NCI-H2196 treated with DMSO at 0.1 percent for 48 hours (cell line): ENCODE results near the gene PARD3.
"Not testable (repeated sequence)": the region's sequence is repeated elsewhere in the genome, so short reads cannot be mapped to it uniquely, and the experiment has no call there.

Experiments
- DNase-seq: peaks from one replicate; lab custom pipeline; 2025; ENCODE audit not compliant: unreplicated experiment; lab: John Stamatoyannopoulos, UW

Gene PARD3

GRCh38 chr10:34094961-34095360 is 720.1 kb downstream of the PARD3 start:
- no peak for DNase-seq

- DNase-seq: no peak
Observed at GRCh38 chr10:34094146-34094696, 720.9 kb downstream of the PARD3 start.

- DNase-seq: no peak
Observed at GRCh38 chr10:34092891-34093290, 722.2 kb downstream of the PARD3 start.

DNA sequence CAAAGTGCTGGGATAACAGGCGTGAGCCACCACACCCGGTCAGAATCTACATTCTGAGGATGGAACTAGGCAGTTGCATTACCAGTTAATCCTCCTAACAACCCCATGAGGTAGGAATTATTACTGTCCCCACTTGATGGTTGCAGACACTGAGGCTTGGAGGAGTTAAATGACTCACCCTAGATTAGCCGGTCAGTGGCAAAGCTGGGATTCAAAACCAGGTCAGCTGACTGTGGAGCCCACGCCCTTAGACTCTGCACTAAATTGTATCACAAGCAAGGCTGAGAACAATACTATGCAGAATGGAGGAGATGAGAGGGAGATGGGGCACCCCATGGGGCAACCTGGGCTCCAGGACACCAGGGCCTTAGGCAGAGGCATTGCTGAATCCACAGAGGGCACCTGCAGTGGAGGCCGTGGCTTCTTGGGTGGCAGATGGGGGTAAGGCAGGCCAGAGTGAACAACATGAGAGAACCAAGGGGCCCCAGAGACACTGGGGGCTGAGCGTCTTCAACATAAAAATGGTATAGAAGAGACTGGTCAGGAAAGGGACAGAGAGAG is 723.4 kb downstream of the PARD3 start:
- no peak for DNase-seq

DNA sequence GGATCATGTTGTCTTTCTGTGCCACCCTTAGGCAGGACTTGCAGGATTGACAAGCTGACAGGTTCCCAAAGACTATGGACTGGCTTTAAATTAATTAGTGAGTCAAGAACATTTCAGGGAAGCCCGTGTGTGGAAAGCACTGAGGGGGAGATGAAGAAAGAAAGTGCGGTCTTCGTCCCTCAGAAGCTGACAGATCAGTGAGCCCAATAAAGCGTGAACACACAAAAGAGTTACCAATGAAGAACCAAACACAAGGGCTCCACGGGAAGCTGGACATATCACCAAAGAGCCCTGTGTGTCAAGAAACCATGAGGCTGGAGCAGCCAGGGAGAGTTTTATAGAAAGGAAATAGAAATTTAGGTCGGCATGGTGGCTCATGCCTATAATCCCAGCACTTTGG is 725.8 kb downstream of the PARD3 start:
- no peak for DNase-seq

GRCh38 chr10:34088208-34088794 is 726.8 kb downstream of the PARD3 start:
- no peak for DNase-seq

DNA sequence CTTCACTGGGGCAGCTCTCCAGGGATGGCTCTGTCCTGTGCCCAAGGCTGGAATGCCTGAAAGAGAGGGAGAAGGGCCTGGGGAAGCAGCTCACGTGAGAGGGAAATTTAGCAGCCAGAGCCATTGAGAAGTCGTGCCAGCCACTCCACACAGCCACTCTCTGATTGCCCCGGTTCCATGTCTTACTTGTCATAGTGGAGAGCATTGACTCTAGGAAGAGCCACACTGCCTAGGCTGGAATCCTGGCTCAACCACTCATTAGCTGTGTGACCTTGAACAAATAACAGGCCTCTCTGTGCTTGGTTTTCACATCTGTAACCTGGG is 728.0 kb downstream of the PARD3 start:
- no peak for DNase-seq

GRCh38 chr10:34083567-34083966 is 731.5 kb downstream of the PARD3 start:
- no peak for DNase-seq

DNA sequence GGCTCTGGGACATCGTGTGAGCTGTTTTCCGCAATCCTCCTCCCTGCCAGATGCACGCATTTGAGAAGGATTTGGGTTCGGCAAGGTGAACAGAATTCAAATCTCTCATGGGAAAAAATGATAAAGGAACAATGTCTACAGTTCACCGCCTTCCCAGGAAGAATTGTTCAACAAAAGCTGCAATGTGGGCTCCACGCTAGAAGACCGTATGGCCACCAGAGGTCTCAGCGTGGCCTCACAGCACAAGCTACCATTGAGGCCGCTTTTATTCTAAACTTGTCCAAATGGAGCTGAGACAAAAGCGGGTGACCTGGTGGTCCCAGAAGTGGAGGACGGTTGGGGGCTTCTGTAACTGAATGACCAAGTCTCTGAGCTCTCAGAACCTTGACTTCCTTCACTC is 733.1 kb downstream of the PARD3 start:
- DNase-seq: no peak

DNA sequence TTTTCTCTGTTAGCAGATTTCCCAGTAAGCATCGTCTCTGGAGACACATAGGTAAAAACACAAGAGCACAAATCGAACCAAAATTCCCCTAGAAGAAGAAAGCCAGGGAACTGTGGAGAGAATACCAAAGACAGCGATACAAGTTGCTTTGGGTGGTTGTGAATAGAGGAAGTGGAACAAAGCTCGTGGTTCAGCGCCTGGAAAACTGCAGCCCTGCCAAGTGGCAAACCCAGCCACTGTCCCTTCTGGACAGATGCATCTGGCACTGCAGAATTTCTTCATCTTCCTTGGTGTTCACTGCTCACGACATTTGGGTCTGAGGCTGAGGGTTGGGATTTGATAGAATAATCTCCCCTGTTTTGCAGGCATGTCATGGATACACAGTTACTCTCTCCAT is 733.8 kb downstream of the PARD3 start:
- DNase-seq: no peak

DNA sequence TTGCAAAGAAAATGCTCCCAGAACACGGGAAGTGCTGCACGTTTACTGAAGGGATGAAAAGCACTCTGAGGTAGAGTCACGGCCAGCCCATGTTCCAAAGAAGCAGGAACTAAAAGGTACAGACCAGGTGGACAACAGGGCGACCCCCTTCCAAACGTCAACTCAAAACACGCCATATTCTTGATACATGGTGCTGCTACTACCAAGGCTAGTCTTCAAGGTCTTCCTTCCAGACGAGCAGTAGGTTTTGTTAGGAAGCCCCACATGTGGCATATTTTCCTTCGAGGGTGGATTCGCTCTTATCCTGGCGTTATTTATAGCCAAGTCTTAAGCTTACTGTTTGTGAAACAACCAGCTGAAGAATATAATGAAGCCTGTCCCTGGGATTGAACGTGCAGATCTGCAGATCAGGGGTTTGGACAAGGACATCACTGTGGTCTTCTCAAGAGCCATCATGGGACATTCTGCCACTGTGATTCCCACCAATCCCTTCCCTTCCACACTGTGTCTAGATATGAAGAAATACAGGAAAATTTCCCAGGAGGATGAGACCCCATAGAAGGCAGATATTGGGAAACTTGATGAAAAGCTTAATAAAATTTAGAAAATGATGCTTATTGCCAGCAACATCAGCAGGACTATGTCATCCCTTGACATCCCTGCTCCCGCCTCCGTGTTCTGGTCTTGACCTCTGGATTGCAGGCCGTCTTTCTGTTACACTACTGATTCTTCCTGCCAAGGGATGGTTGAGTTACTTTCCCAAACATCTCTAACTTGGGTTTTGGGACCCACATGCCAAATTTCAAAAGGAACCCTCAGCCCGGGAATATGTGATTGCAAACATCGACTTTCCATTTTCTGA is 734.4 kb downstream of the PARD3 start:
- DNase-seq: no peak

DNA sequence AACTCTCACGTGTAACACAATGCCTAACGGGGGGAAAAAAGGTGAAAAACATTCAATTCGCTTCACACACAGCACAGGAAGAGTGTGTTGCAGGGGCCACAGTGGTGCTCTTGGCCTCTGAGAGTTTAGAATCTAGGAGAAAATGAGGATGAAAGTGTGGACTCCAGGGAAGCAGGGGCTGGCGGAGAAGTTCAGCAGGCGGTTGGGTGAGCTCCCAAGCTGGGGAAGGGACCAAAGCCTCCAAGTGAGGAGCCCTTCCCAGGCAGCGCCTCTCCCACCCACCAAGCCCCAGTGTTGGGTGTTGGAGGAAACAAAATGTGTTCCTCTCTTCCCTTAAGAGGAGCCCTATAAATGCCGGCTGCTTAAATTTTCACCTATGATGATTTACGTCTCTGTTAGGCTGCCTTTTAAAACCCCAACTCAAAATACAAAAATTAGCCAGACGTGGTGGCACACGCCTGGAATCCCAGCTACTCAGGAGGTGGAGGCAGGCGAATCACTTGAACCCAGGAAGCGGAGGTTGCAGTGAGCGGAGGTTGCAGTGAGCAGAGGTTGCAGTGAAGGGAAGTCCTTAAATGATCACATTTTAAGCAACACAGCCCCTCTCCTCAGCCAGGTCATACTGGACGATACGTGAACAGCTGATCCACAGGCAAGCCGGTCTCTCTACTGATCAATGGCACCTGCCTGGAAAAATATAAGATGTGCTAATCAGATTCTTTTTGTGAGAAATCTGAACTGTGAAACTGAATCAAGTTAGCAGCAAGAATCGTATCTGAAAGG is 735.2 kb downstream of the PARD3 start:
- DNase-seq: no peak

DNA sequence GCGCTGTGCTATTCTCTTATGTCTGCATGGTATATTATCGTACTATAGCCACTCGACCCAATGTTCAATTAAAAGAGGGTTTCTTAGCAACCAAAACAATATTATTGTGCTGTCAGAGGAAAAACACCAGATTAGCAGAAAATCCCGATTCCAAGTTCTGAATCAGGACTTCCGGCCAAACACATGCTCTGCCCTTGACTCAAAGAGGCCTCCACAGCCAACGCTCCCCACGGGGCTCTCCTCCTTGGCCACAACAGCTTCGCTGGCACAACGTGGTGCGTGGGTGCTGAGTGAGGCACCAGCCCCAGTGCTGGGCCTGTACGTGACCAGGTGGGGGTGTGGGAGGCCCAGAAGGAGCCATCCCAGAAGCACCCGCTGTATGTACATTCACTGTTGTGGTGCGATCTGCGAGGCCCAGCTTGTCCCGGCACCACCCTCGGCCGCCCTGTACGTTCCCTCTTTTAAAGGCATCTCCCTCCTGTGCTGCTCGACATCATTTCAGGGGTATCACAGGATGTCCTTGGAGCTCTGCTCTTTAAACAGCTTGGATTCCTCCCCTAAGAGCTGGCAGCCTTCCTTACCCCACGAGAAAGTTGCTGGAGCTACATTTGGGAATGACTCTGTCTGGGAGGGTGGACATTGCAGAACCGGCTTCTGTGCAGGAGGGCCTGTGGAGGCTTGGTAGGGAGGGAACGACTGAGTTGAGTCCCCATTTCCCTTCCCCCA is 736.2 kb downstream of the PARD3 start:
- DNase-seq: no peak

DNA sequence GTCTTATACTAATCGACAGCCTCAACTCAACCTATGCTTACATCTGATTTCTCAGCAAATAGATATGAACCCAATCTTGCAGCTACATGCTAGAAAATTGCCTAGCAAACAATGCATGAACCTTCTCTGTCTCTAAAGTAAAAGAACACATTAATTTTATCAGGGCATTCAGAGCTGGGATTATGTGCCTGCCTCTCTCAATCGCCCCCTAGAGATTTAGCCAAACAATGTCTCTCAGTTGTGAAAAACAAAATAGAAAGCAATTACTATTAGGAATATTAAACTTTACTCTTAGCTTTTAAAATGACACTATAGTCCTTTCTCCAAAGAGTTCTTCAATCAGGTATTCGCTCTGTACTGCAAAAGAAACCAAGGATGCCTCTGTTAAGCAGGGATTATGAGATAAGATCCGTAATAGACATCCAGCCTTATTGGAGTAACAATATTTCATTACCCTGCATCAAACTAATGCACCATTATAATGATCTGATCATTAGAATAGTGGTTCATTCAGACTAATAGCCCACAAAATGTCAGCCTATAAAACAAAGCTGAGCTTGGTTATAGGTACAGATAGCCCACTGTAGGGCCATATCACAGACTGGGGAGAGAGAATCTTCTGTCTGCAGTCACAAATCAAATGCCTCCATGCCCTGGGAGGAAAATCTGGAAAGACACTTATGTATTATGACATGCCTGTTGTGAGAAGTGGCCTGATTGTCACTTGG is 736.9 kb downstream of the PARD3 start:
- no peak for DNase-seq

GRCh38 chr10:34076443-34076842 is 738.7 kb downstream of the PARD3 start:
- no peak for DNase-seq

DNA sequence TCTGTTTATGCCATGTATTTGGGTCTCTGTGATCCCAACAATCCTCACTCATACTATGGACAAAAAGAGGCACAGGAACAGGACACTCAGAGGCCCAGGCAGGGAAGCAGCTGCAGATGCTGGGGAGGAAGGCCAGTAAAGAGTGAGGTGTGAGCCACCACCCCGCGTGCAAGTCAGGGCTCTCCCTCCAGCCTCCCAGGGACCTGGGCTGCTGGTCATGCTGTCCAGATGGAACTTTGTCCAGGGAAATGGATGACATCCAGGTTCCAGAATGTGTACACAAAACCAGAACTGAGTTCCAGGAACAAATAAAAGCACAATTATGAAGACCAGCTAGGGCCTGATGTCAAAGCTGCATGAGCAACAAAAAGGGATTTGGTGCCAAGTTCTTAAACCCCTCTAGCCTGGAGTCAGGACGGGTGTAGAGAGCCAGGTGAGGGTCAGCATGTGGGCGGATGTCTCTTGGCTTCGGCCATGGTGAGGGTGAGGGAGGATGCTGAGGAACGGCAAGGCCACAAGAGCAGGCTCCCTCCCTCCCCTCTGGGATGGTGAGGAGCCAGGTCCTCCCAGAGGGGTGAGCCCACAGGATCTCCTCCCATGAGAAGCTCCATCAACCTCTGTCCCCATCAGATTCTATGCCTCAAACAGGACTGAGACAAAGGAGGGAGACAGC is 739.7 kb downstream of the PARD3 start:
- no peak for DNase-seq

DNA sequence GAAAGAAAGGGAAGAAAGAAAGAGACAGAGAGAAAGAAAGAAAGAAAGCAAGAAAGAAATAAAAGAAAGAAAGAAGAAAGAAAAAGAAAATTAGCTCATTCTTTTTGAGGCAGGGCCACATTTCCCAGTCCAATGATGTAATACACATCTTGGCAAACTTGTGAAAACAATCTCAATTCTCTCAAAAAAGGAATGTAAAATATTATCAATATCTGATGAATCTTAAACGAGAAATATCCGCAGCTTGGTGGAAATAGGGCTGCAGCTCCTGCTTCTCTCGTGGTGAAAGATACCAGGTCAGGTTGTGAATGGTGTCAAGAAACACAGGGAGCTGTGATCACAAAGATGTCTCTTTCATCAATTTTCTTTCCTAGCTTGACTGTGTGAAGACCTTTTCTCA is 741.0 kb downstream of the PARD3 start:
- no peak for DNase-seq

GRCh38 chr10:34067741-34068140 is 747.4 kb downstream of the PARD3 start:
- not testable (repeated sequence) for DNase-seq

- no peak for DNase-seq
Observed at GRCh38 chr10:34063592-34063991, 751.5 kb downstream of the PARD3 start.

- DNase-seq: no peak
Observed at GRCh38 chr10:34061841-34062240, 753.3 kb downstream of the PARD3 start.
